ENCODE results near the gene CADPS2. TPM values are rescaled to one million over a fixed set of nuclear protein-coding genes. Genes with fewer than 3 reads are reported as not detected.

Gene CADPS2
- total RNA-seq, 1 donor from 2014 or later = 12.5 TPM

- no peak overlapping the region for H3K27ac ChIP-seq (ENCODE audit: low read depth, low read length)
- no peaks in the 10 kb centered on the region for H3K9me3 ChIP-seq (ENCODE audit: control insufficient read depth in 3 of 3, low read length in 3 of 3)
- no peak overlapping the region for H3K4me3 ChIP-seq (ENCODE audit: low read length in 3 of 3)
- no peaks in the 10 kb centered on the region for H3K27me3 ChIP-seq (ENCODE audit: control insufficient read depth in 3 of 3, insufficient read depth in 3 of 3, low read length in 3 of 3)
- H3K9ac ChIP-seq (ENCODE audit: low read depth in 1 of 3, low read length in 3 of 3) = no peak overlapping the region
- H3K36me3 ChIP-seq (ENCODE audit: control insufficient read depth in 3 of 3, insufficient read depth in 3 of 3, low read length in 3 of 3) = no peaks in the 10 kb centered on the region
- no peaks in the 10 kb centered on the region for H3K4me1 ChIP-seq (ENCODE audit: control insufficient read depth in 3 of 3, insufficient read depth in 3 of 3, low read length in 3 of 3)
Observed at GRCh38 chr7:122556219-122556618, 330.0 kb downstream of the CADPS2 start.

GRCh38 chr7:122553761-122554160, 332.5 kb downstream of the CADPS2 start:
- Histone ChIP-seq H3K36me3 (ENCODE audit: control insufficient read depth in 3 of 3, insufficient read depth in 3 of 3, low read length in 3 of 3) (no peaks in the 10 kb centered on the region), H3K27me3 (ENCODE audit: control insufficient read depth in 3 of 3, insufficient read depth in 3 of 3, low read length in 3 of 3) (no peaks in the 10 kb centered on the region), H3K4me3 (ENCODE audit: low read length in 3 of 3) (no peak overlapping the region), H3K9ac (ENCODE audit: low read depth in 1 of 3, low read length in 3 of 3) (no peak overlapping the region), H3K27ac (ENCODE audit: low read depth, low read length) (no peak overlapping the region), H3K4me1 (ENCODE audit: control insufficient read depth in 3 of 3, insufficient read depth in 3 of 3, low read length in 3 of 3) (no peaks in the 10 kb centered on the region), H3K9me3 (ENCODE audit: control insufficient read depth in 3 of 3, low read length in 3 of 3) (no peaks in the 10 kb centered on the region)

GRCh38 chr7:122552769-122553168, 333.5 kb downstream of the CADPS2 start:
- H3K27ac ChIP-seq (ENCODE audit: low read depth, low read length) = no peak overlapping the region
- no peaks in the 10 kb centered on the region for H3K36me3 ChIP-seq (ENCODE audit: control insufficient read depth in 3 of 3, insufficient read depth in 3 of 3, low read length in 3 of 3)
- no peaks in the 10 kb centered on the region for H3K4me1 ChIP-seq (ENCODE audit: control insufficient read depth in 3 of 3, insufficient read depth in 3 of 3, low read length in 3 of 3)
- no peaks in the 10 kb centered on the region for H3K9me3 ChIP-seq (ENCODE audit: control insufficient read depth in 3 of 3, low read length in 3 of 3)
- no peak overlapping the region for H3K4me3 ChIP-seq (ENCODE audit: low read length in 3 of 3)
- H3K27me3 ChIP-seq (ENCODE audit: control insufficient read depth in 3 of 3, insufficient read depth in 3 of 3, low read length in 3 of 3) = no peaks in the 10 kb centered on the region
- H3K9ac ChIP-seq (ENCODE audit: low read depth in 1 of 3, low read length in 3 of 3) = no peak overlapping the region

GRCh38 chr7:122550545-122550944, 335.7 kb downstream of the CADPS2 start:
- no peaks in the 10 kb centered on the region for H3K27me3 ChIP-seq (ENCODE audit: control insufficient read depth in 3 of 3, insufficient read depth in 3 of 3, low read length in 3 of 3)
- no peak overlapping the region for H3K9ac ChIP-seq (ENCODE audit: low read depth in 1 of 3, low read length in 3 of 3)
- H3K4me1 ChIP-seq (ENCODE audit: control insufficient read depth in 3 of 3, insufficient read depth in 3 of 3, low read length in 3 of 3) = no peaks in the 10 kb centered on the region
- H3K9me3 ChIP-seq (ENCODE audit: control insufficient read depth in 3 of 3, low read length in 3 of 3) = no peaks in the 10 kb centered on the region
- H3K27ac ChIP-seq (ENCODE audit: low read depth, low read length) = no peak overlapping the region
- H3K4me3 ChIP-seq (ENCODE audit: low read length in 3 of 3) = no peak overlapping the region
- H3K36me3 ChIP-seq (ENCODE audit: control insufficient read depth in 3 of 3, insufficient read depth in 3 of 3, low read length in 3 of 3) = no peaks in the 10 kb centered on the region

- H3K27ac ChIP-seq (ENCODE audit: low read depth, low read length) = no peak overlapping the region
- H3K4me3 ChIP-seq (ENCODE audit: low read length in 3 of 3) = no peak overlapping the region
- no peaks in the 10 kb centered on the region for H3K36me3 ChIP-seq (ENCODE audit: control insufficient read depth in 3 of 3, insufficient read depth in 3 of 3, low read length in 3 of 3)
- H3K9me3 ChIP-seq (ENCODE audit: control insufficient read depth in 3 of 3, low read length in 3 of 3) = no peaks in the 10 kb centered on the region
- H3K9ac ChIP-seq (ENCODE audit: low read depth in 1 of 3, low read length in 3 of 3) = no peak overlapping the region
- no peaks in the 10 kb centered on the region for H3K4me1 ChIP-seq (ENCODE audit: control insufficient read depth in 3 of 3, insufficient read depth in 3 of 3, low read length in 3 of 3)
- H3K27me3 ChIP-seq (ENCODE audit: control insufficient read depth in 3 of 3, insufficient read depth in 3 of 3, low read length in 3 of 3) = no peaks in the 10 kb centered on the region
Observed at GRCh38 chr7:122549578-122549977, 336.7 kb downstream of the CADPS2 start.

- H3K27ac ChIP-seq (ENCODE audit: low read depth, low read length) = no peak overlapping the region
- H3K9ac ChIP-seq (ENCODE audit: low read depth in 1 of 3, low read length in 3 of 3) = no peak overlapping the region
- no peaks in the 10 kb centered on the region for H3K36me3 ChIP-seq (ENCODE audit: control insufficient read depth in 3 of 3, insufficient read depth in 3 of 3, low read length in 3 of 3)
- no peaks in the 10 kb centered on the region for H3K4me1 ChIP-seq (ENCODE audit: control insufficient read depth in 3 of 3, insufficient read depth in 3 of 3, low read length in 3 of 3)
- H3K9me3 ChIP-seq (ENCODE audit: control insufficient read depth in 3 of 3, low read length in 3 of 3) = no peaks in the 10 kb centered on the region
- no peaks in the 10 kb centered on the region for H3K27me3 ChIP-seq (ENCODE audit: control insufficient read depth in 3 of 3, insufficient read depth in 3 of 3, low read length in 3 of 3)
- H3K4me3 ChIP-seq (ENCODE audit: low read length in 3 of 3) = no peak overlapping the region
Observed at GRCh38 chr7:122546496-122546895, 339.8 kb downstream of the CADPS2 start.

GRCh38 chr7:122544463-122544862, 341.8 kb downstream of the CADPS2 start:
- Histone ChIP-seq H3K27me3 (ENCODE audit: control insufficient read depth in 3 of 3, insufficient read depth in 3 of 3, low read length in 3 of 3) (no peaks in the 10 kb centered on the region), H3K36me3 (ENCODE audit: control insufficient read depth in 3 of 3, insufficient read depth in 3 of 3, low read length in 3 of 3) (no peaks in the 10 kb centered on the region), H3K9ac (ENCODE audit: low read depth in 1 of 3, low read length in 3 of 3) (no peak overlapping the region), H3K27ac (ENCODE audit: low read depth, low read length) (no peak overlapping the region), H3K9me3 (ENCODE audit: control insufficient read depth in 3 of 3, low read length in 3 of 3) (no peaks in the 10 kb centered on the region), H3K4me3 (ENCODE audit: low read length in 3 of 3) (no peak overlapping the region), H3K4me1 (ENCODE audit: control insufficient read depth in 3 of 3, insufficient read depth in 3 of 3, low read length in 3 of 3) (no peaks in the 10 kb centered on the region)

GRCh38 chr7:122543891-122544290, 342.4 kb downstream of the CADPS2 start:
- Histone ChIP-seq H3K4me3 (ENCODE audit: low read length in 3 of 3) (no peak overlapping the region), H3K9me3 (ENCODE audit: control insufficient read depth in 3 of 3, low read length in 3 of 3) (no peaks in the 10 kb centered on the region), H3K27ac (ENCODE audit: low read depth, low read length) (no peak overlapping the region), H3K27me3 (ENCODE audit: control insufficient read depth in 3 of 3, insufficient read depth in 3 of 3, low read length in 3 of 3) (no peaks in the 10 kb centered on the region), H3K9ac (ENCODE audit: low read depth in 1 of 3, low read length in 3 of 3) (no peak overlapping the region), H3K4me1 (ENCODE audit: control insufficient read depth in 3 of 3, insufficient read depth in 3 of 3, low read length in 3 of 3) (no peaks in the 10 kb centered on the region), H3K36me3 (ENCODE audit: control insufficient read depth in 3 of 3, insufficient read depth in 3 of 3, low read length in 3 of 3) (no peaks in the 10 kb centered on the region)

- Histone ChIP-seq H3K4me1 (ENCODE audit: control insufficient read depth in 3 of 3, insufficient read depth in 3 of 3, low read length in 3 of 3) (no peaks in the 10 kb centered on the region), H3K27me3 (ENCODE audit: control insufficient read depth in 3 of 3, insufficient read depth in 3 of 3, low read length in 3 of 3) (no peaks in the 10 kb centered on the region), H3K27ac (ENCODE audit: low read depth, low read length) (no peak overlapping the region), H3K36me3 (ENCODE audit: control insufficient read depth in 3 of 3, insufficient read depth in 3 of 3, low read length in 3 of 3) (no peaks in the 10 kb centered on the region), H3K4me3 (ENCODE audit: low read length in 3 of 3) (no peak overlapping the region), H3K9ac (ENCODE audit: low read depth in 1 of 3, low read length in 3 of 3) (no peak overlapping the region), H3K9me3 (ENCODE audit: control insufficient read depth in 3 of 3, low read length in 3 of 3) (no peaks in the 10 kb centered on the region)
Observed at GRCh38 chr7:122543166-122543565, 343.1 kb downstream of the CADPS2 start.

GRCh38 chr7:122535086-122535485, 351.2 kb downstream of the CADPS2 start:
- no peaks in the 10 kb centered on the region for H3K36me3 ChIP-seq (ENCODE audit: control insufficient read depth in 3 of 3, insufficient read depth in 3 of 3, low read length in 3 of 3)
- H3K4me3 ChIP-seq (ENCODE audit: low read length in 3 of 3) = no peak overlapping the region
- no peaks in the 10 kb centered on the region for H3K27me3 ChIP-seq (ENCODE audit: control insufficient read depth in 3 of 3, insufficient read depth in 3 of 3, low read length in 3 of 3)
- no peaks in the 10 kb centered on the region for H3K9me3 ChIP-seq (ENCODE audit: control insufficient read depth in 3 of 3, low read length in 3 of 3)
- no peak overlapping the region for H3K9ac ChIP-seq (ENCODE audit: low read depth in 1 of 3, low read length in 3 of 3)
- no peaks in the 10 kb centered on the region for H3K4me1 ChIP-seq (ENCODE audit: control insufficient read depth in 3 of 3, insufficient read depth in 3 of 3, low read length in 3 of 3)
- no peak overlapping the region for H3K27ac ChIP-seq (ENCODE audit: low read depth, low read length)

Measured in skeletal muscle tissue (tissue), 4 donors.